GM21381 (cell line): Measurements from ENCODE around the gene ANTKMT.

Experiments used
- ATAC-seq: cut with Tn5 transposase; IDR thresholded peaks from one replicate; pipeline ENCODE4 v1.9.1; 2021; ENCODE audit warnings: mild to moderate bottlenecking, moderate library complexity; ENCODE audit not compliant: unreplicated experiment

Gene ANTKMT

DNA sequence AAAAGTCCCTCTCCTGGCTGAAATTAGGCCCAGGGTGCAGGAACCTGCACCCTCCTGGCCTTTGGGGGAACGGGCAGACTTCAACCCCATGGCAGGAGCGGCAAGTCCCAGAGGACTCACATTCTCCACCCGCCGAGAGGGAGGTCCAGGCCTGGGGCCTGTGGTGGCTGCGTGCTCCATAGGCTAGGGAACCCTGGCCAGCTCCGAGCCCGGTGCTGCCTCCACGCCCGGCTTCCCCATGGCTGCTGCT, 5.2 kb downstream of the ANTKMT start:
- ATAC-seq, result no peak

DNA sequence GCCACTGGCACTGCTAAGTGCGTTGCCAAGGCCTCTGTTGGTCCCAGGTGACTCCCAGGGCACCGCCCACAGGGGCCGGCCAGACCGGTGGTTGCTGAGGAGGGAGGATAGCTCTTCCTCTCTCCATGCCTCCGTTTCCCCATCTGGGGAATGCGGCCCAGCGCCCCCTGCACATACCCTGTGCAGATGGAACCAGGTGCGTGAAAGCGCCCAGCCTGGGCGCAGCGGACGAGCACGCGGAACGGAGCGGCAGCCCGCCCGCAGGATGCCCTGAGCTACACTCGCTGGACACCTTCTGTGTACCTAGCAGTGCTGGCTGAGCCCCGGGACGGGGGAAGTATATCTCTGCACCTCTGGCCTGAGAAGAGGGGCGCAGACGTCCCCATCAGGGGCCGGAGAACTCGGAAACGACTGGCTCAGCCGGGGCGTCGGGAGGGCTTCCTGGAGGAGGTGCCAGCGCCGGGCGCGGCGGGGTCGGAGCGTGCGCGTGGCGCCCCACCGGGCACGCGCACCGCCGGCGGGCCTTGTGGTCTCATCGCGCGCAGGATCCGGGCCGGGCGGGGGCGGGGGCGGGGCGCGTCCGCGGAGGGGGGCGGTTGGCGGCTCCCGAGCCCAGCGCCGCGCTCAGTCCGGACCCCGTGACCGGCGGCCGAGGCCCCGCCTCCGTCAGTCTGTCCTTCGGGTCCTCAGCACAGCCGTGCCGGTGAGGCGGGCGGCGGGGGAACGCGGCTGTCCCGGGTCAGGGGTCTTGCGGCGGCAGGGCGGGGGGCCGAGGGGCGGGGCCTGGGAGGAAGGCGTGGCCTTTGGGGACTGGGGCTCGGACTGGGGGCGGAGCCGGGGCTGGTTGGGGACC, 5.7 kb downstream of the ANTKMT start, which contains the start of the genes CCDC78 and HAGHL:
Gene CCDC78 (minus strand): TSS at position 6 of the 853 bp plus-strand sequence. CDS start 76 bp downstream, outside the sequence.
Gene HAGHL (plus strand): TSS at position 669 of the 853 bp plus-strand sequence. CDS start 404 bp downstream, outside the sequence.
- ATAC-seq, result peak; percentile 37

DNA sequence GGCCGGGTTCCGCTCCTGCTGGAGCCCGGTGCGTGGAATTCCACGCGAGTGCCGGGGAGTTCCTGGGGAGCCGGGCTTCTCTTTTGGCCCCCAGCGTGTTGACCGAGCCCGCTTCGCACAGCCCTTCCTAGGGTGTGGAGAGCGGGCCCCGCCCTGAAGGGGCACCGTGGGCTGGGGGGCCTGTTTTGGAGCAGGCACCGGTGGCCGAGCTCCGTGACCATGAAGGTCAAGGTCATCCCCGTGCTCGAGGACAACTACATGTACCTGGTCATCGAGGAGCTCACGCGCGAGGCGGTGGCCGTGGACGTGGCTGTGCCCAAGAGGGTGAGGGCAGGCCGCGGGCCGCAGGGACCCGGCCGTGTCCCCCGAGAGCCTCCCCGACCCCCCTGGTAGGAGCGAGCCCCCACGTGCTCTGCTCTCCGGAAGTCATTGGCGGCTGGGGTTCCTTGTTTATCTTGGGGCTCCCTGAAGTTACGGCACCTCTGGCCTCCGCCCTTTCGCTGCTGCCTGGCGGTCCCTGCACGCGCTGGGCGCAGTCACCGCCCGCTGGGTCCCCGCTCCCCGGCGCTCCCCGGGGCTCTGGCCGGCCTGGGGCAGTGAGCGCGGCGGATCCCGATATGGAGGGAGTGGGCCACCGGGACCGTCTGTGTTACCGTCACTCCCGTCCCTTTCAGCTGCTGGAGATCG, 6.5 kb downstream of the ANTKMT start:
- peak; percentile 15 for ATAC-seq

DNA sequence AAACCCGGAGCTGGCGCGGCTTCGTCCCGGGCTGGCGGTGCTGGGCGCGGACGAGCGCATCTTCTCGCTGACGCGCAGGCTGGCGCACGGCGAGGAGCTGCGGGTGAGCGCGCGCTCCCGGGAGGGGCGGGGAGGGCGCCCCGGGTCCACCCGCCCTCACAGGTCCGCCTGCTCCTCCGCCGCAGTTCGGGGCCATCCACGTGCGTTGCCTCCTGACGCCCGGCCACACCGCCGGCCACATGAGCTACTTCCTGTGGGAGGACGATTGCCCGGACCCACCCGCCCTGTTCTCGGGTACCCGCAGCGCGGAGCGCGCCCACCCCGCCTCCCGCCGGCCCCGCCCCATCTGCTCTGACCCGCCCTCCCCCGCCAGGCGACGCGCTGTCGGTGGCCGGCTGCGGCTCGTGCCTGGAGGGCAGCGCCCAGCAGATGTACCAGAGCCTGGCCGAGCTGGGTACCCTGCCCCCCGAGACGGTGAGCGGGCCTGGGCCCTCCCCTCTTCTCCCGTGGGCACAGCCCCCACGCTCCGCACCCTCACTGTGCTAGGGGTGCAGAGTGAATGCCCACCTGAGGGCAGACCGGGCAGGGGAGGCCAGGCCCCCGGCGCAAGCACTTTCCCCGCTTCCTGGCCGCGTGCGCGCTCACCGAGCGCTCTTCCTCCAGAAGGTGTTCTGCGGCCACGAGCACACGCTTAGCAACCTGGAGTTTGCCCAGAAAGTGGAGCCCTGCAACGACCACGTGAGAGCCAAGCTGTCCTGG, 7.4 kb downstream of the ANTKMT start:
- ATAC-seq, result peak; percentile 30

DNA sequence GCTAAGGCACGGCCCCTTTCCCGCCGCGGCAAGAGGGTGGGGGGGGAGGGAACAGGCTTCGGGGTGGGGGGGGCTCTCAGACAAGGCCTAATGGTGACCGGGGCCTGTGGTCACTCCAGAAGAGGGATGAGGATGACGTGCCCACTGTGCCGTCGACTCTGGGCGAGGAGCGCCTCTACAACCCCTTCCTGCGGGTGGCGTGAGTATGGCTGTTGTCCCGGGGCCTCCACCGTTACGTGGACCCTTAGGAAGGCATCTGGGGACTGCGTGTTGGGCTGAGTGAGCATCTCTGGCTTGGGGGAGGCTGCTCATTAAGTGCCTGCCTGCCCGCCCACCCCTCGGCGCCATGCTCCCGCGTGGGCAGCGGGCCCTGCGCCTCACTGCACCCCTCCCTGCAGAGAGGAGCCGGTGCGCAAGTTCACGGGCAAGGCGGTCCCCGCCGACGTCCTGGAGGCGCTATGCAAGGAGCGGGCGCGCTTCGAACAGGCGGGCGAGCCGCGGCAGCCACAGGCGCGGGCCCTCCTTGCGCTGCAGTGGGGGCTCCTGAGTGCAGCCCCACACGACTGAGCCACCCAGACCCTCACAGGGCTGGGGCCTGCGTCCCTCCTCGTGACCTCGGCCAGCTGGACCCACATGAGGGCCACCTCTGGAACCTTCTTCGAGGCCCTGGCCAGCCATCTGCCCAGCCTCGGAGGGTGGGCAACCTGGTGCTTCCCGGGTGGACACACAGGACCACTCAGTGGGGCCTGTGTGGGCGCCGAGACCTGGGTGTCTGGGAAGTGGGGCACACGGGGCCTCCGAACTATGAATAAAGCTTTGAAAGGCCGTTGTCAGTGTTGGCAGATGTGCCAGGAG, 8.2 kb downstream of the ANTKMT start:
- ATAC-seq, result no peak

DNA sequence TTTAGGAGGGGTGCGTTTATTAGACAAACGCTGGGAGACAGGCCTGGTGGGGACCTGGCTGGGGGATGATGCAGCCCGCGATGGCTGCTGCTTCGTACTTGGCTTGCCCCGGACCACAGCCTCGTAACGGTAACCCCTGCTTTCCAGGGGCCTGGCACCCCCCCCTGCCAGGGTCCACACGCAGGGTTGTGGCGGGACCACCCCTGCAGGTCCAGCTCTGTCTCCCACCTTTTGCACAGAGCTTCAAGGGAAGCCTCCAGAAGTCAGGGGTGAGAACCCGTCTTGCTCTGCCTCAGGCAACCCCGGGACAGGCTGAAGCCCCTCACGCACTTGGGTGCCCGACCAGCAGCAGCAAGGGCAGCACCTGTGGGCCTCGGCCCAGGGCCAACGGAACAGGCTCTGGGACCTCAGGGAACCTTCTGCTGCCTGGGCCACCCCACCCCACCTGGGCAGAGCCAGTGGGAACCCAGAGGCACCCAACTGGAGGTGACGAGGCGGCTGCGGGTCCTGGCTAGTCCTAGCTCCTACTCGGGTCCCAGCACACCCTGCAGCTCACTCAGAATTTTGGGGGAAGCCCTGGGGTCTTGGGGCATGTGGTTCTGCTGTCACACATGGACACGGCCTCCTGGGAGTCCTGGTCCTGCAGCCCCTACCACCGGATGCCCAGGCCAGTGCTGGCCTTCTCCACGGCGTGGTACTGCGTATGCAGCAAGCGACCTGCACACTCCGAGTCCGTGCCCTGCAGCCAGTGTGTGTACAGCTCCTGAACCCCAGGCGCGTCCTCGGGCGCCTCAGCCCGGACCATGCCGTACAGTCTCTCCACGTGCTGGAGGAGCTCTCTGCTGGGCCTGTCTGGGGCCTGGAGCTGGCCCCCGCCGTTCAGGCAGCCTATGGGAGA, 9.1 kb downstream of the ANTKMT start:
- no peak for ATAC-seq

DNA sequence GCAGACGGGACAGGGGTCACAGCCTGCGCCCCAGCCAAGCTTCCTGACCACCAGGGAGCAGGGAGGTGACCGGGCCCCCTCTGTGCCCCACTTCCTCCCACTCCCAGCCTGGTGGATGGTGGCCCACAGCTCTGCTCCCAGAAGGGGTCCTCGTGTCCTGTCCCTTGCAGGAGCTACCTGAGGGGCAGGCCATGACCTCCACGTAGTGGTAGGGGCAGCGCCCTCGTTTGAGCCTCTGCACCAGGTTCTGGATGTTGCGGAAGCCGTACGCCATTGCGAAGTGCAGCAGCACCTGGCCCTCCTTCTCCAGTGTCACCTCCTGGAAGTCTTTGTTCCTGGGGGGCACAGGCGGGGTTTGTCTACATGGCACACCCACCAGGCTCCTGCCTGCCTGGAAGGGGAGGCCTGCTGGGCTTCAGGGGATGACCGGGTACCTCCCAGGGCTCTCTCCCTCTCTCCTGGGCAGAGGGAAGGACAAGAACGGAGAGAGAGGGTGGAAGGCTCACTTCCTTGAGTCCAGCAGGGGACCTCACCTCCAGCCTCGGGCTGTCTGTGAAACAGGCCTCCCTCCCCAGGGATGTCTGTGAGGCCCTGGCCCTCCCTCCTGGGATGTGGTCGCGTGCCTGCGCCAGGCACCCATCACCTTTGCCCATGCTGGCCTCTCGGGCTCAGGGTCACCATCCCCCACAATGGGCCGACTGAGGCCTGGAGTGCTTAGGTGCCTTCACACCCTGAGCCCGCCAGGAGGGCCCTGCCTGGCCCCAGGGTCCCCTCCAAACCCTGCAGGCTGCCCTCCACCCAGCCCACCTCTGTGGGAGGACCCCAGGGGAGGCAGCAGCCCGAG, 9.9 kb downstream of the ANTKMT start:
- ATAC-seq, result no peak

DNA sequence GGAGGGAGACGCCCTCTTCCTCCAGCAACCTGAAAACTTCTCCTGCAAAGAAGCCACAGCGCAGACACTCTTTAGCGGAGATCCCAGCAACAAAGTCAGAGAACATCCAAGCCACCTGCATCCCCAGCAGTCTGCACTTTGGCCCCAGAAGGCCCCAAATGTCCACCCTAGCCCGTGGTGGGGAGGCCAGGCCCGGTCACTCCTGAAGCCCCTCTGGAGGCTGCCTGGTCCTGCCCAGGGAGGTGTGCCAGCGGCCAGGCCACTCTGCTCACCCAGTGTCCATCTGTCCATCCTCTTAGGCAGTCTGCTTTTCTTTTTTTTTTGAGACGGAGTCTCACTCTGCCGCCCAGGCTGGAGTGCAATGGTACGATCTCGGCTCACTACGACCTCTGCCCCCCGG, 11.4 kb downstream of the ANTKMT start:
- no peak for ATAC-seq

DNA sequence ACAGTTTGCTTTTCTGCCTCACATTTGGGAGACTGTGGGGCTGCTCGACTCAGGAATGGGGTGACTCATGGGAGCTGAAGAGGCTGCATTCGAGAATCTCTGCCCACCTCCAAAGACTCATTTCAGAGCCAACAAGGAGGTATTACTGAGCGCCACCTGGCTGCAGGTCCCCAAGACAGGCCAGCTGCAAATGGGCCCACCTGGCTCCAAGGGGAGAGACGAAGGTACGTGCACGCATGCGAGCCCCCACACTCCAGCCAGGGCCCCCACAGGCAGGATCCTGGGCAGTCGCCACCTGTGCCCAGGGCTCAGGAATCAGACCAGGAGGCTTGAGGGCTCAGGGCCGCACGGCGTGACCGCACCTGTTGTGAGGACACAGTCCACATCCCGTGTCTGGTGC, 12.0 kb downstream of the ANTKMT start:
- ATAC-seq, result no peak

DNA sequence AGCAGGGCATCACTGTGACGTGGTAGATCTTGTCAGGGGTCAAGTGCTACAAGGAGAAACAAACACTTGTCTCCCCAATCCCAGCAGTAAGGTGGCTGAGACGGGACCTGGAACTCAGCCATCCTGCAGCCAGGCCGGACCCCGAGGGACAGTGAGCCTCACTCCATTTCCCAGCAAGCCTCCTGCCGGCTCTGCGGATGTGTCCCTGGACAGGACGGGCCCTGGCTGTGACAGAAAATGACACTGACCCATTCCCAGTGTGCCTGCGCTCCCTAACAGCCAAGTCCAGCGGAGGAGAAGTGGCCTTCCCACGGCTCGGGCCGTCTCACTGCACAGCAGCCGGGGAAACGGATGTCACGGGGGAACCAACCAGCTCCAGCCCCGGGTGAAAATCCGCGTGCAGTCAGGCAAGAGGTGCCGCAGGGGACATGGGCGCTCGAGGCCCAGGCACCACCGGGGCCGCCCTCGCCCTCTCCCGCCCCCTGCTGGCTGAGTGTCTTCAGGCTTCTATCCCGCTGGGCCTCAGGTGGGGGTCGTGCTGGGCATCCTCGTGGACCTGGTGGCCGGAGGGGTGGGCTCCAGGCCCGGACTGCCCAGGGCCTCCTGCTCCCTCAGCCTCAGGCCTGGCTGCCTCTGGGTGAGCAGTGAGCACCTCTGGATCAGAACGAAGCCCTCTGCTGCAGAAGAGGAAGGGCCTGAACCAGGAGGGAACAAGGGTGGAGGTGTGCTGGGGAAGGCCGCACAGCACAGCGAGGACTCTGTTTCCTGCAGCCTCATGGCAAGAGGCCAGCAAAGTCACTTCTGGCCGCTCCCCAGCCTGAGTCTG, 12.6 kb downstream of the ANTKMT start:
- no peak for ATAC-seq

DNA sequence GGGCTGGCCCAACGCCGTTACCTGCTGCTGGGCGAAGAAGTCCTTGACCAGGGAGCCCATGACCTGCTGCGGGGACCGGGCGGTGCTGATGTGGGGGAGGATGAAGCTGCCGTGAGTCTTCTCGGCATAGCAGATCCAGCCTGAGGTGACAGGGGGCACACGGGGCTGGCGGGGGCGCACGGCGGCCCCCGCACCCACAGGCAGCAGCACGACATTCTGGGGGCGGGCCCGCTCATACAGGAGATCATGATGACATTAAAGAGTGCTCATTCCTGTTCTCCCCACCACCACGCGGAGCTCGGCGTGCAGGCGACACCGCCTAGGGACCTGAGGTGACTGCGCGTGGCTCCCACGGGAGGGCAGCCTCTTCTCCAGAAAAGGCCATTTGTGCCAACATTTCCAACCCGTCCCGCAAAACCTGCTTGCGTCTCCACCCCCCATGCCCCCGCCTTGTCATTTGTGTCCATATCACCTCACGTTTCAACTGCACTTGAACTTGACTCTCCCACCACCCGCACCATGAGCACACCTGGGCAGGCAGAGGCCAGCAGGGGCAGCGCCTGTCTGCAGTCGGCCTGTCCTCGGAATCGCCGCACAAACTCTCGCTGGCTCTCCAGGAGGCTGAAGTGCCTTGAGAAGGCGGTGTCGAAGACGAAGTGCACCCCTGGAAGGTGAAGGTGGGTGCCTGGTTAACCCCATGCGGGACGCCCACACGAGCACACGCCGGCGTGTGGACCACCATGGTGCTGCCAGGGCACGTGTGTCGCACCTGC, 13.4 kb downstream of the ANTKMT start:
- ATAC-seq, result no peak

DNA sequence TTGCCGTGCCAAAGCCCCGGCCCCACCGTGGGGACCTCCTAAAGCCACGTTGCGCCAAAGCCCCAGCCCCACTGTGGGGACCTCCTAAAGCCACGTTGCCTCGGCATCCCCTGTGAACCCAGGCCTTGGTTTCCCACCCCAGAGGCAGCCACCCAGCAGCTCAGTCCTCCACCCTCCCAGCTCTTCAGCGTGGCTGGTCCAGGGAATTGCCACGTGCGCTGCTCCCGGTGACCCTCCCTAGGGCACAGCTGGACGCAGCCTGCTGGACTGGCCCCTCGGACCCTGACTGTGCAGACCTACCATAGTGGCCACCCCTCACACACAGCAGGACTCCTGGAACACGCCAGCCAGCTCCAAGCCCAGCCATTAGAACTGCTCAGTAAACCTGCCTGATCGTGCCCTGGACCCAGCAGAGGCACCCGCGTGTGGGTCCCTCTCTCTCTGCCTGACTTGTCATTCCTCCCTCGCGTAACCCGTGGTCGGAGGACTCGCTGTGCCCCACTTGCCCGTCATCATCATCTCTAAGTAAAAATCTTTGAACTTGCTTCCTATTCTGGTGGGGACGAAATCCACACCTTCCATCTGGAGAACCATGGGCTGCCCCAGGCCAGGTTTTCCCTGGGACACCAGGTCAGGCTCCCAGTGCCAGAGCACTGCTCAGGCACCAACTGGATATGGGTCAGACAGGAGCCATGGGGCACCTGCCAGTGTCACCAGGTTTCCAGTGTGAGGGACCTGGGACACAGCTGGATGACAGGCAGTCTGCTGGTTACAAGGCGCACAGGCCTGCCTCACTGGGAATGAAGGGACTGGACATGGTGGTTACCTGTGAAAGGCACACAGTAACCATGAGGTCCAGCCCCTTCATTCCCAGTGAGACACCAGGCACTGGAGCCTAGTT, 14.3 kb downstream of the ANTKMT start:
- ATAC-seq, result no peak

DNA sequence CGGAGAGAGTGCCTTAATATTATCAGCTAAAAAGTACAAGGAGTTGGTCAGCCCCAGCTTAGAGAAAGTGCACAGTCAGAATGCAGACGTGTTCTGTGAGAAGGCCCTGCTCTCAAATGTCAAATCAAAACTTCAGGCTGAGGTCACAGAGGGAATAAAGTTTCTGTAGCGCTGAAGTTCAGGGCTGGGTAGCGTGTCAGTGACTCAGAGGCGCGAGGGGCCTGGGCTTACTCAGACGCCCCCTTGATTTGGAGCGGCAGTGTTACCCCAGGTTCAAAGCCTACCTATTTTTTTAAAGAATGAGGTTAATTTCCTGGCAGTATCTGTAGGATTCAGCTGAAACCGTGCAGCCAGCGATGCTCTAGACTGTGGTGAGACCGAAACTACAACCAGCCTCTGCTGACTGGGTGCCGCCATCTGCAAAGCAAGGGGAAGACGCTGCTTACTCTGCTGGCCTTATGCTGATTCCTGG, 15.1 kb downstream of the ANTKMT start:
- ATAC-seq, result no peak

DNA sequence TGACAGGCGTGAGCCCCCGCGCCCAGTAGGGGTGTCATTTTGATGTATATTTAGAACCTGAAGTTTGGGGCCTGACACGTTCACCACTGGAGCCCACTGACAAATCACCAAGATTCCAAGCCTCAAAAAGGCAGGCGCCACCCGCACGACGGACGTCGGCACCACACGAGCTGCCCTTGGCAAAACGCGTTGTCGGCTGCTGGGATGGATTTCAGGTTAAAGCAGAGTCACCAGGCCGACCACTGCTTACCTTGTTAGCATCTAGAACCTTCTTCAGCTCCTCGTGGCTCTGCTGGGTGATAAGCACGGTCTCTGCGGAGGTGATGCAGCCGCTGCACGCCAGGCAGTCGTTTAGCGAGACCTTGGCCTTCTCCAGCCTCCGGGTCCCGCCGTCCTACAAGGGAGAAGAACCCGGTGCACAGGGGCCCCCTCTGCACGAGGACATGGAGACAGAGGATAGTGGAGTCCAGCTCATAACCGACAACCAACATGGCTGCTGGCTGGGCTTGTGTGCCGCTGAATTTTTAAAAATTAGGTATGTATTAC, 16.1 kb downstream of the ANTKMT start:
- no peak for ATAC-seq

DNA sequence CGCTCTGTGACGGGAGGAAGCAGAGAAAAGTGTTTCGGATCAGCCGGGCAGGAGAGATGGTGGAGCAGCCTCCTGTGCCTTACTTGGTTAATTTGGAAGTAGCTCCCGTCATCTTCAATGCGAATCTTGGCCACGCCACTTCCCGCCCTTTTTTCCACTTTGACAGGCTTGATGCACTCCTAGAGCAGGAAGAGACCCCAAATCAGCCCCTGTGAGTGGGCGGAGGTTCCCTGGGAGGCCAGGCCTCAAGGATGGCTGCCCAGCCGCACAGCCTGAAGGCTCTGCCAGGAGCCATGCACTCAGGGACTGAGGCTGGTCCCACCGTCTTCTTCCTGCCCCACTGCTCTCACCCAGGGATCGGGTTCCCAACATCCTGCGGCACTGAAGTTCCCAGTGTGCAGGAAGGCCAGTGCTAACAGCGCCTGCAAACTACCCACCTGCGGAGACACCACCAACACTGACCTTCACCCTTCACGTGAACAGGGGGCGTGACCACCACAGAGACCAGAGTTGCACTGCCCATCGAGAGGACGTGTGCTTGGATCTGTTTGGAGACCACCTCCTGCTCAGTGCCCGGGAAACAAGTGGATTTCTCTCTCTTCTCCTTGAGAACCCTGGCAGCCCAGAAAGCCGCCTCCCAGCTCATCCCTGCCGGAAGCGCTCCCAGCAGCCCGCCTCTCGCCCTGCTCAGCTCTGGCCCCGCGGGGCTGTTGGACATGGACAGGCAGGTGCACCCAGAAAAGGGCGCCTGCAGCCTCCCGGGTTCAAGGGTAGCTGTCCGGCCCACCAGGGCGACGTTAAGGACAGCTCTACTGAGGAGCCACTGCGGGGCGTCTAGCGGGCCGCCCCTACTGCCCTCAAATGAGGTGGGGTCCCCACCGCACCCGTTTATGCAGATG, 18.9 kb downstream of the ANTKMT start:
- no peak for ATAC-seq
